Measurements from ENCODE around the gene C6orf141.

The C6orf141 gene

DNA sequence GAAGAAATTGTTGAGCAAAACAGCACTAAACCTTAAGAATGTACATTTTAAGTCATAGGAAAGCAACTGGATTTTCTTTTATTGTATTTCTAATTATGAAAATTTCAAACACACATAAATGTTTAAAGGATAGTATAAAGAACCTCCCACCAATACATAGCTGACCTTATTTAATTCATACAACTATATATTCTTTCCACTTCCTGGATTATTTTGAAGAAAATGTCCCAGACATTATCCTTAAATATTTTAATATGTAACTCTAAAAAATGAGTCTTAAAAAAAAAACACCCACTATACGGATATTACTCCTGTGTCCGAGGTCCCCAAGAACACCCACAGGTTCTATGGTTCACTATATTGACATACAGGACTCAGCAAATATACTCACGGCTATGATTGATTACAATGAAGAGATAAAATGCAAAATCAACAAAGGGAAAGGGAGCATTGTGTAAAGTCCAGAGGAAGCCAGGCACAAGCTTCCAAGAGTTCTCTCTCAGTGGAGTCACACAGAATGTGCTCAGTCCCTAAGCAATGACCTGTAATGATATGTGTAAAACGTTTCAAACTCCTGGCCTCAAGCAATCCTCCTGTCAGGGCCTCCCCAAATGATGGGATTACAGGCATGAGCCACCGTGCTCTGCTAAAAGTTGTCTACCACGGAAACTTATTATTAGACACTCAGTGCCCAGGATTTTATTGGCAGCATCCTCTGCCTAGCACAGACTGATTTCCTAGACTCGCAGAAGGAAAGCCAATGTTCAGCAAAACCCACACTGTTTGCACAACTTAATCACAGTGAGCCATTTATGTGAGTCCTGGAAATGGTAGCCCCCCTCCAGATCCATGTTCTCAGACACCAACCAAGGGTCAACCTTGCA, 27.5 kb upstream of the C6orf141 start:
- Histone ChIP-seq H3K4me1 (ENCODE audit: insufficient read depth, low read length) (peaks cover 9% of the 10 kb centered on the region; the same call in 1 of the 2 replicates), H3K9ac (ENCODE audit: low read depth, low read length) (no peak overlapping the region), H3K4me3 (ENCODE audit: low read length) (no peak overlapping the region), H3K9me3 (ENCODE audit: insufficient read depth, low read depth, low read length) (no peaks in the 10 kb centered on the region), H3K27ac (ENCODE audit: low read length) (no peak overlapping the region), H3K27me3 (ENCODE audit: insufficient read depth, low read length) (no peaks in the 10 kb centered on the region), H3K36me3 (ENCODE audit: insufficient read depth, low read depth, low read length) (no peaks in the 10 kb centered on the region)

DNA sequence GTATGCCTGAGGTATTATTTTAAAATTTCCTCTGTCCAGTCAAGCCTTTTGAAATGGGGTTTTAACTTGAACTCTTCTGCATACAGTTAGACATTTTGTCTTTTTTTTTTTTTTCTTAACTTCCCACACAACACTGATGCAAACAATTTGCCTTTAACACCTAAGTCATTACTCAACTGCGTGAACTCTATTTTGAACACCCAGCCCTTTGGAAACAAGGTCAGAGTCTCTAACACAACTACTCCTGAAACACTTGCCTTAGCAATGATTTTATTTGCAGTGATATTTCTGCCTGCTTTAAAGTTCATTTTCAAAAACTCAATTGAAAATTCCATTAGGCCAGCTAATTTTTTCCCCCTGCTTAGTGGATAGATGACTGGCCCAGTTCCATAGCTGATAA, 26.6 kb upstream of the C6orf141 start:
- Histone ChIP-seq H3K36me3 (ENCODE audit: insufficient read depth, low read depth, low read length) (no peaks in the 10 kb centered on the region), H3K27me3 (ENCODE audit: insufficient read depth, low read length) (no peaks in the 10 kb centered on the region), H3K27ac (ENCODE audit: low read length) (no peak overlapping the region), H3K9ac (ENCODE audit: low read depth, low read length) (no peak overlapping the region), H3K9me3 (ENCODE audit: insufficient read depth, low read depth, low read length) (no peaks in the 10 kb centered on the region), H3K4me1 (ENCODE audit: insufficient read depth, low read length) (peaks cover 9% of the 10 kb centered on the region; the same call in 1 of the 2 replicates), H3K4me3 (ENCODE audit: low read length) (no peak overlapping the region)

DNA sequence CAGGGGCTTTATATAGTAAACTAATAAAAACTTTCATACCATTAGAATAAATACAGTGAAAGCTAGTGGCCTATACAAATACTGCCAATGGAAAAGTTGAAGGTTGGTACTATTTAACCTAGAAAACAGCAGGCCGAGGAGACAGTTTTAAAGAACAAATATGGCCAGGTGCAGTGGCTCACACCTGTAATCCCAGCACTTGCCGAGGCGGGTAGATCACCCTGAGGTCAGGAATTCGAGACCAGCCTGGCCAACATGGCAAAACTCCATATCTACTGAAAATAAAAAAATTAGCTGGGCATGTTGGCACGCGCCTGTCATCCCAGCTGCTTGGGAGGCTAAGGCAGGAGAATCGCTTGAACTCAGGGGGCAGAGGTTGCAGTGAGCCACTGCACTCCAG, 25.9 kb upstream of the C6orf141 start:
- peaks cover 9% of the 10 kb centered on the region; the same call in 1 of the 2 replicates for H3K4me1 ChIP-seq (ENCODE audit: insufficient read depth, low read length)
- H3K4me3 ChIP-seq (ENCODE audit: low read length): no peak overlapping the region

DNA sequence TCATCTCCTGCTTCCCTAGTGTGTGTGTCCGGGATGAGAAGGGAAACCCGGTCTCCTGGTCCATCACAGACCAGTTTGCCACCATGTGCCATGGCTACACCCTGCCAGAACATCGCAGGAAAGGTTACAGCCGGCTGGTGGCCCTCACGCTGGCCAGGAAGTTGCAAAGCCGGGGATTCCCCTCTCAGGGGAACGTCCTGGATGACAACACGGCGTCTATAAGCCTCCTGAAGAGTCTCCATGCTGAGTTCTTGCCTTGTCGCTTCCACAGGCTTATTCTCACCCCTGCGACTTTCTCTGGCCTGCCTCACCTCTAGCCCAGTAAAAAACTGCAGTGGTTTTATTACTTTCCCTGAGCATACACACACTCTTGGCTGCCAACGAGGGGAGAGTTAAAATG, 23.9 kb upstream of the C6orf141 start:
- H3K9me3 ChIP-seq (ENCODE audit: insufficient read depth, low read depth, low read length): no peaks in the 10 kb centered on the region

More for the DNA sequence above, 25.9 kb upstream of the C6orf141 start:
- no peaks in the 10 kb centered on the region for H3K27me3 ChIP-seq (ENCODE audit: insufficient read depth, low read length)
- H3K27ac ChIP-seq (ENCODE audit: low read length): no peak overlapping the region
- no peaks in the 10 kb centered on the region for H3K36me3 ChIP-seq (ENCODE audit: insufficient read depth, low read depth, low read length)
- no peaks in the 10 kb centered on the region for H3K9me3 ChIP-seq (ENCODE audit: insufficient read depth, low read depth, low read length)
- H3K9ac ChIP-seq (ENCODE audit: low read depth, low read length): no peak overlapping the region

DNA sequence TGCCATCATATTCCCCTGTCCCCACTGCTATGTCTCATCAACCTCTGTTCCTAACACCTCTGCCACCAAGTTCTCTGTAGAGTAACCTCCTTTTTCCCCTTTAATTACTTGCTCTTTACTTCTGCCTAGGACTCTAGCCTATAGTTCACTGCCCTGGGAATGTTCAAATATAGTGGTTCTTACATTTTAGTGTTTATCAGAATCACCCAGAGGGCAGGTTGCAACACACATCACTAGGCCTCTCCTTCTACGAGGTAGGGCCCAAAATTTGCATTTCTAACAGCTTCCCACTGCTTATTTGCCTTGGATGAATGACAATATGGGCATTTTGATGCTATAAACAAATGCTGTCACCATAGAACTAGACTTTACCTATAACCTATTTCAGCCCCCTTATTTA, 23.1 kb upstream of the C6orf141 start:
- Histone ChIP-seq H3K36me3 (ENCODE audit: insufficient read depth, low read depth, low read length) (no peaks in the 10 kb centered on the region), H3K27ac (ENCODE audit: low read length) (no peak overlapping the region), H3K9me3 (ENCODE audit: insufficient read depth, low read depth, low read length) (no peaks in the 10 kb centered on the region), H3K27me3 (ENCODE audit: insufficient read depth, low read length) (no peaks in the 10 kb centered on the region), H3K9ac (ENCODE audit: low read depth, low read length) (no peak overlapping the region), H3K4me1 (ENCODE audit: insufficient read depth, low read length) (peaks cover 9% of the 10 kb centered on the region; the same call in 1 of the 2 replicates), H3K4me3 (ENCODE audit: low read length) (no peak overlapping the region)

More for the DNA sequence above, 23.9 kb upstream of the C6orf141 start:
- Histone ChIP-seq H3K4me1 (ENCODE audit: insufficient read depth, low read length) (peaks cover 9% of the 10 kb centered on the region; the same call in 1 of the 2 replicates), H3K27ac (ENCODE audit: low read length) (no peak overlapping the region), H3K9ac (ENCODE audit: low read depth, low read length) (peak overlapping the region; percentile 3; the same call in 1 of the 2 replicates), H3K4me3 (ENCODE audit: low read length) (no peak overlapping the region), H3K27me3 (ENCODE audit: insufficient read depth, low read length) (no peaks in the 10 kb centered on the region), H3K36me3 (ENCODE audit: insufficient read depth, low read depth, low read length) (no peaks in the 10 kb centered on the region)

DNA sequence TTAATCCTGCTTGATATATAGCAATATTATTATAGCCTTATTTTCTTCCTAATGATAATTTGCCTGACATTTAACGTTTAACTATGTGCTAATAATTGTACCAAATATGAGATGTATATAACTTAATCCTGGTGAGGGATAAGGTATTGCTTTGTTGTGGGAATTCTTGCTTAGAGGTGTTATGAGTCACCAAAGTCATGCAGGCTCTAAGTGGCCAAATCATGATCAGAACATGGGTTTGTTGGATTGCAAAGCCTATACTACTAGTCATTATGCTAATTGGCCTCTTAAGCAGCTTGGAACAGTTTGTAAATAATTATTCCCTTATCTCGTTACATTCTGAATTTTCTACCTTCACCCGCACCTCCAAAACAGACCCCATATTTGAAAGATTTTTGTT, 21.9 kb upstream of the C6orf141 start:
- Histone ChIP-seq H3K36me3 (ENCODE audit: insufficient read depth, low read depth, low read length) (no peaks in the 10 kb centered on the region), H3K27ac (ENCODE audit: low read length) (no peak overlapping the region), H3K27me3 (ENCODE audit: insufficient read depth, low read length) (no peaks in the 10 kb centered on the region), H3K9me3 (ENCODE audit: insufficient read depth, low read depth, low read length) (no peaks in the 10 kb centered on the region), H3K4me1 (ENCODE audit: insufficient read depth, low read length) (peaks cover 9% of the 10 kb centered on the region; the same call in 1 of the 2 replicates), H3K4me3 (ENCODE audit: low read length) (no peak overlapping the region), H3K9ac (ENCODE audit: low read depth, low read length) (no peak overlapping the region)

DNA sequence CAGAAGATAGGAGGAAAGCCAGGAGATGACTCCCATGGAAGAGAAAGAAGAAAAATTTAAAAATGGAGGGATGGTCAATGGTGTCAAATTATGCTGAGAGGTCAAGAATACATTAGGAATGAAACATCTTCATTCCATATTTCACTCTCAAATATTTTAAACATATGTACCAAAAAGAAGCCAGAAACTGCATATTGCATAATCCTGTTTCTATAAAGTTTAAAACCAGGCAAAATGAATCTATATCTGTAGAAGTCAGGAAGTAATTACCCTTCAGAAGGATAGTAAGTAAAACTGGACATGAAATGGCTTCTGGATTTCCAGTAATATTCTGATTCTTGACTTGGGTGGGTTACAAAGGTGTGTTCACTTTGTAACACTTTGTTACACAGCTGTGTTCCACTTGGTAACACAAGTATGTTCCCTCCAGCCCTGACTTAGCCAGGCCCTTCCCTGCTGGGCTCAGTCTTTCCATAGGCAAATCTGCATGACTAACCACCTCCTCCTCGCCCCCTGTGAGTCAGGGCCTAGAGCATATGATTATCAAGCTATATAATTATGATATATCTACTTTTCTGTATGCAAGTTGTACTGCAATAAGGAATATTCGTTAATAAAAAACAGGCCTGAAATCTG, 20.2 kb upstream of the C6orf141 start:
- H3K4me1 ChIP-seq (ENCODE audit: insufficient read depth, low read length): peaks cover 9% of the 10 kb centered on the region; the same call in 1 of the 2 replicates
- no peak overlapping the region for H3K27ac ChIP-seq (ENCODE audit: low read length)
- H3K9me3 ChIP-seq (ENCODE audit: insufficient read depth, low read depth, low read length): no peaks in the 10 kb centered on the region
- H3K27me3 ChIP-seq (ENCODE audit: insufficient read depth, low read length): no peaks in the 10 kb centered on the region
- no peaks in the 10 kb centered on the region for H3K36me3 ChIP-seq (ENCODE audit: insufficient read depth, low read depth, low read length)
- H3K4me3 ChIP-seq (ENCODE audit: low read length): no peak overlapping the region
- no peak overlapping the region for H3K9ac ChIP-seq (ENCODE audit: low read depth, low read length)

DNA sequence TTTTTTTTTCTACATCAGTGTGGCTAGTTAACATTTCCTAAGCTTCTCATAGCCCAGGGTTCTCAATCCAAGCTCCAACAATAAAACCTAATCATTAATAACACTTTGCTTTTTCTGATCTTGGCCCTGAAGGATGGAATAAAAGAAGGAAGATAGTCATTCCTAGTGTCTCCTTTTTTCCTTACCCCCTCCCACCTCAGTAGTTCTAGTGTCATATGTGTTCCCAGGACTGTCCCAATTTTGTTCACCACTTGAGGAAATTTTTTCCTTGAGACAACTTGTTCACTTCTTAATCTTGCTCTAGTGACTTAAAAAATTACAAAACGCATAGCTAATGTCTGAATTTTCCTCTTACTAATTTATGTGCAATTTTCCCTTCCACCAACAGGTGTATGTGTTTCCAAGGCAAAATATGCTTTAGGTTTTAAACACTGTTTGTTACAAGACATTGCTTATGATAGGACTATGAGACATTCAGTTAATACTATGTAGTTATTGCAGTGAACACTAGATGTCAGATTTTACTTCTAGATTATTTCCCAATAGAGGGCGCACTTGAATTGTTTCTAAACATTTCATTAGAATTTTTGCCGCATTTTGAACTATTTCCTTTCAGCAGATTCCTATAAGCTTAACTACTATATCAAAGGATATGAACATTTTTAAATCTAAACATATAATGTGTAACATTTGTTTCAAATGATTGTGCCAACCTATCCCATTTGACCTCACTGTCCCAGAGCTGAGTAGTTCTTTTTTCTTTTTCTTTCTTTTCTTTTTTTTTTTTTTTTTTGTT, 18.5 kb upstream of the C6orf141 start:
- Histone ChIP-seq H3K4me3 (ENCODE audit: low read length) (no peak overlapping the region), H3K27me3 (ENCODE audit: insufficient read depth, low read length) (no peaks in the 10 kb centered on the region), H3K36me3 (ENCODE audit: insufficient read depth, low read depth, low read length) (no peaks in the 10 kb centered on the region), H3K4me1 (ENCODE audit: insufficient read depth, low read length) (peaks cover 6% of the 10 kb centered on the region; the same call in 1 of the 2 replicates), H3K9me3 (ENCODE audit: insufficient read depth, low read depth, low read length) (no peaks in the 10 kb centered on the region), H3K27ac (ENCODE audit: low read length) (no peak overlapping the region), H3K9ac (ENCODE audit: low read depth, low read length) (no peak overlapping the region)

DNA sequence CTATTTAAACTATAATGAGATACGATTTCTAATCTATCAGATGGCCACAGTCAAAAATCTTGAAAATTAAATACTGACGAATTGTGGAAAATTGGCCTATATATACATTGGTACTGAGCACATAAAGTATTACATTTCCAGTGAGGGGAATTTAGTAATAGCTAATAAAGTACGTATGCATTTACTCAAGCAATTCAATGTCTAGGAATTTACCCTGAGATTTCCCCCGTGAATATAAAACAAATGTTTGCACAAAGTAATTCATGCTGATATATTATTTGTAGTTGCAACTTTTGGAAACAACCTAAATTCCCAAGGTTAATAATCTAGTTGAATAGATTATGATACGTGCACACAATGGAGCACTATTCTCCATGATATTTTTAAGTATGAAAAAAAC, 14.7 kb upstream of the C6orf141 start:
- Histone ChIP-seq H3K36me3 (ENCODE audit: insufficient read depth, low read depth, low read length) (no peaks in the 10 kb centered on the region), H3K27ac (ENCODE audit: low read length) (no peak overlapping the region), H3K4me3 (ENCODE audit: low read length) (no peak overlapping the region), H3K27me3 (ENCODE audit: insufficient read depth, low read length) (no peaks in the 10 kb centered on the region), H3K4me1 (ENCODE audit: insufficient read depth, low read length) (no peaks in the 10 kb centered on the region), H3K9ac (ENCODE audit: low read depth, low read length) (no peak overlapping the region), H3K9me3 (ENCODE audit: insufficient read depth, low read depth, low read length) (no peaks in the 10 kb centered on the region)

DNA sequence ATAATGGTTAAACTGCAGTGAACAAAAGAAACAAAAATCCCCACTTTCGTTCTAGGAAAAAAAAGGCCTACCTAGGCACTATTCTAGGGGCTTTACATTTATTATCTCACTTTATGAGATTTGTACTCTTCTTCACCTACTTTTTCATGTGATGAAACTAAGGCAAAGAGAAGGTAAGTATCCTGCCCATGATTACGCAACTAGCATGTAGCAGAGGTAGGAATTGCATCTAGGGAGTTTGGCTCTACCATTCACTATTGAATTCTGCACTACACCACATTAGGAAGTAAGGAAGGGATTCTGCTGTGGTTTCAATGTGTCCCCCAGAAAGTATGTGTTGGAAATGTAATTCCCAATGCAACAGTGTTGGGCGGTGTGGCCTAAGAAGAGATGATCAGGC, 11.4 kb upstream of the C6orf141 start:
- Histone ChIP-seq H3K4me1 (ENCODE audit: insufficient read depth, low read length) (no peaks in the 10 kb centered on the region), H3K27ac (ENCODE audit: low read length) (no peak overlapping the region), H3K27me3 (ENCODE audit: insufficient read depth, low read length) (no peaks in the 10 kb centered on the region), H3K4me3 (ENCODE audit: low read length) (no peak overlapping the region), H3K36me3 (ENCODE audit: insufficient read depth, low read depth, low read length) (no peaks in the 10 kb centered on the region), H3K9ac (ENCODE audit: low read depth, low read length) (no peak overlapping the region), H3K9me3 (ENCODE audit: insufficient read depth, low read depth, low read length) (no peaks in the 10 kb centered on the region)

DNA sequence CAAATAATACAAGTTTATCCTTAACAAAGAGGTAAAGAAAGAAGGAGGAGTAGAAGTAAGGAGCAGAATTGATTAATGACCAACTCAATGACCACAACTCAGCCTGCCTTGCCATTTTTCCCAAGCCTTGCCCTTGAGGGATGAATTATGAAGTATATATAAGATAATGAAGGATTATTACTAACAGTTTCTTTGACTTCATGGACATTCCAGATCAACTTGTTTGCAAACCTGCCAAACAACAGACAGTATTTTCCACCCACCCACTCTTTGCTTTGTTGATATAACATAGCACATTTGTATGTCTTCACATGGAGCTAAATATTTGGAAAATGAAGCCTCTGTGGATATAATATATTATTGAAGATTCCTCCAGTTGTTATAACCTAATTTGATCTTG, 9.9 kb upstream of the C6orf141 start:
- H3K4me3 ChIP-seq (ENCODE audit: low read length): no peak overlapping the region
- no peaks in the 10 kb centered on the region for H3K9me3 ChIP-seq (ENCODE audit: insufficient read depth, low read depth, low read length)
- no peaks in the 10 kb centered on the region for H3K4me1 ChIP-seq (ENCODE audit: insufficient read depth, low read length)
- no peaks in the 10 kb centered on the region for H3K36me3 ChIP-seq (ENCODE audit: insufficient read depth, low read depth, low read length)
- no peak overlapping the region for H3K27ac ChIP-seq (ENCODE audit: low read length)
- no peak overlapping the region for H3K9ac ChIP-seq (ENCODE audit: low read depth, low read length)
- no peaks in the 10 kb centered on the region for H3K27me3 ChIP-seq (ENCODE audit: insufficient read depth, low read length)

Data from iPS-20b (cell line).